DOHH2 (cell line): ENCODE measurements around the gene CUZD1.

Experiments
- H3F3A ChIP-seq: fragments of 200-600 bp; sonication (generic), shearing (Covaris generic); 2 replicates; pipeline ENCODE4 v1.6.0; 2016; ENCODE audit warnings: antibody characterized with exemption, mild to moderate bottlenecking; ENCODE audit not compliant: control insufficient read depth, insufficient read depth
- H3K27ac ChIP-seq: fragments of 200-600 bp; sonication (generic); 2 replicates; pipeline ENCODE4 v1.5.1; 2014; ENCODE audit warnings: low read depth, mild to moderate bottlenecking, low read length, moderate library complexity
- H3K27me3 ChIP-seq: fragments of 200-600 bp; sonication (generic); 2 replicates; pipeline ENCODE4 v1.6.1; 2014; ENCODE audit warnings: mild to moderate bottlenecking, low read length, mixed read lengths; ENCODE audit not compliant: control insufficient read depth
- H3K36me3 ChIP-seq: fragments of 200-600 bp; sonication (generic); 2 replicates; pipeline ENCODE4 v1.6.1; 2014; ENCODE audit warnings: mild to moderate bottlenecking, low read length, moderate library complexity, mixed read lengths; ENCODE audit not compliant: control insufficient read depth
- H3K4me1 ChIP-seq: fragments of 200-600 bp; sonication (generic); 2 replicates; pipeline ENCODE4 v1.6.1; 2014; ENCODE audit warnings: mild to moderate bottlenecking, low read length, mixed read lengths; ENCODE audit not compliant: control insufficient read depth
- H3K4me2 ChIP-seq: fragments of 200-600 bp; sonication (generic); 2 replicates; pipeline ENCODE4 v1.6.0; 2014; ENCODE audit warnings: mild to moderate bottlenecking, low read length, moderate library complexity
- H3K4me3 ChIP-seq: fragments of 200-600 bp; sonication (generic); 2 replicates; pipeline ENCODE4 v1.5.1; 2014; ENCODE audit warnings: mild to moderate bottlenecking, low read length, mixed read lengths
- H3K79me2 ChIP-seq: fragments of 200-600 bp; sonication (generic); 2 replicates; pipeline ENCODE4 v1.6.1; 2014; ENCODE audit warnings: mild to moderate bottlenecking, low read length, mixed read lengths; ENCODE audit not compliant: control insufficient read depth
- H3K9me2 ChIP-seq: fragments of 200-600 bp; sonication (generic); replicated peaks from 2 replicates; pipeline ENCODE4 v1.6.1; 2014; ENCODE audit warnings: mild to moderate bottlenecking, low read length, mixed read lengths; ENCODE audit not compliant: control insufficient read depth
- H3K9me3 ChIP-seq: fragments of 200-600 bp; sonication (generic); 2 replicates; pipeline ENCODE4 v1.6.1; 2014; ENCODE audit warnings: antibody characterized with exemption, low read length, mixed read lengths; ENCODE audit not compliant: control insufficient read depth, insufficient read depth
- H4K20me1 ChIP-seq: fragments of 200-600 bp; sonication (generic); 2 replicates; pipeline ENCODE4 v1.6.0; 2014; ENCODE audit warnings: low read depth, mild to moderate bottlenecking, antibody characterized with exemption, low read length, moderate library complexity; ENCODE audit not compliant: control insufficient read depth, insufficient read depth
- EZH2phosphoT487 ChIP-seq: fragments of 200-600 bp; sonication (generic); IDR thresholded peaks from 2 replicates; pipeline ENCODE4 v1.6.1; 2017; ENCODE audit warnings: borderline replicate concordance, mild to moderate bottlenecking, antibody characterized with exemption, low read length, moderate library complexity, mixed read lengths
- TF ChIP-seq, protein P1 (sequence below): fragments of 200-600 bp; sonication (generic); IDR thresholded peaks from one replicate; pipeline ENCODE4 v1.5.1; 2014; ENCODE audit warnings: antibody characterized with exemption, mild to moderate bottlenecking, low read depth, low read length; ENCODE audit not compliant: poor library complexity, severe bottlenecking

CUZD1 gene

GRCh38 chr10:122882766-122883165 lies 37.1 kb upstream of the CUZD1 start:
- Histone ChIP-seq H3K9me3 (no peaks in the 10 kb centered on the region), H3K36me3 (peaks cover 9% of the 10 kb centered on the region), H3K27ac (no peak overlapping the region), H4K20me1 (no peaks in the 10 kb centered on the region), H3K9me2 (no peaks in the 10 kb centered on the region), H3K4me3 (no peak overlapping the region), H3K4me1 (peaks cover 17% of the 10 kb centered on the region), H3K4me2 (no peak overlapping the region), H3F3A (no peaks in the 10 kb centered on the region), H3K79me2 (peaks cover 20% of the 10 kb centered on the region), H3K27me3 (no peaks in the 10 kb centered on the region)
- TF ChIP-seq, protein P1, sequence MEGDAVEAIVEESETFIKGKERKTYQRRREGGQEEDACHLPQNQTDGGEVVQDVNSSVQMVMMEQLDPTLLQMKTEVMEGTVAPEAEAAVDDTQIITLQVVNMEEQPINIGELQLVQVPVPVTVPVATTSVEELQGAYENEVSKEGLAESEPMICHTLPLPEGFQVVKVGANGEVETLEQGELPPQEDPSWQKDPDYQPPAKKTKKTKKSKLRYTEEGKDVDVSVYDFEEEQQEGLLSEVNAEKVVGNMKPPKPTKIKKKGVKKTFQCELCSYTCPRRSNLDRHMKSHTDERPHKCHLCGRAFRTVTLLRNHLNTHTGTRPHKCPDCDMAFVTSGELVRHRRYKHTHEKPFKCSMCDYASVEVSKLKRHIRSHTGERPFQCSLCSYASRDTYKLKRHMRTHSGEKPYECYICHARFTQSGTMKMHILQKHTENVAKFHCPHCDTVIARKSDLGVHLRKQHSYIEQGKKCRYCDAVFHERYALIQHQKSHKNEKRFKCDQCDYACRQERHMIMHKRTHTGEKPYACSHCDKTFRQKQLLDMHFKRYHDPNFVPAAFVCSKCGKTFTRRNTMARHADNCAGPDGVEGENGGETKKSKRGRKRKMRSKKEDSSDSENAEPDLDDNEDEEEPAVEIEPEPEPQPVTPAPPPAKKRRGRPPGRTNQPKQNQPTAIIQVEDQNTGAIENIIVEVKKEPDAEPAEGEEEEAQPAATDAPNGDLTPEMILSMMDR = no peak
- TF ChIP-seq EZH2phosphoT487 = no peak

DNA sequence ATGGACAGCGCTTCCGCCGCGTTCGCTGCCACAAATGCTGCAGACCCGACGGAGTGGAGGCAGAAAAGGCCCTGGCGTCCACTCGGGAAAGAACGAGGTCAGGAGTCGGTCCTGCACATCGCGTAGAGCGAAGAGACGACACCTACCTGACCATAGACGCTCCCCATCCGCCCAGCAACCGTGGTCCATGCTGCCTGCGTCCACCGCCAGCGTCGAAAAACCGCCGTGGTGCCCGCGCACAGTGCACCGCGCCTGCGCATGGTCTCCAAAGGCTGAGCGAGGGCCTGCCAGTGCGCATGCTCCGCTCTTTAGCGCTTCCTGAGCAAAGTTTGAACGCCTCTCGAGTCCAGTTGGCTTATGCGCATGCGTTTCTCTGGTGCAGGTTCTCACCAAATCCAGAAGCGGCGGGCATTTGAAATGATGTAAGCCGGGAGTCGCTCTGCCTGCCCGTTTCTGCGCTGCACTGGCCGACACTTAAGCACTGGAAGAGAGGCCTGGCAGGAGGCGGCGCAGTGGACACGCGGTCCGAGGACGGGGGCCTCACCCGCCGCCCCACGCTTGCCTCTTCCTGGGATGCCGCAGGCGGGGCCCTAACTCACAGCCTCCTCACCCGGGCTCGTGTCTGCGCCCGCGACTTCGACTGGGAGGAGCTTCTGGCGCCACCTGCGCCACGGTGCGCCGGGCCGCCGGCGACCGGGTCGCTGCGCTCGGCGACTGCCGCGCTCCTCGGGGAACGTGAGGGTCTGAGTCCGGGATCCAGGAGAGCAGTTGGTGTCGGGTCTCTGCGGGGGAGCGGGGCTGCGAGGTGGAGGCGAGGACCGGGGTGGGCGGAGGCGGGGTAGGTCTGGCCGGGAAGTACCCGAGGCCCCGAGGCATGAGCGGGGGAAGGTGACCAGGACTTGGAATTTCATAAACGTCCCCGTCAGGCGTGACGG lies 33.9 kb upstream of the CUZD1 start, which contains the start of gene FAM24B:
Gene FAM24B, minus strand, starts transcription at position 243 of the 935 bp plus-strand sequence. CDS start 29,066 bp downstream, outside the sequence.
- H3F3A ChIP-seq = no peaks in the 10 kb centered on the region
- peaks cover 52% of the 10 kb centered on the region for H3K79me2 ChIP-seq
- H3K4me2 ChIP-seq = peak within 1 kb of the TSS; percentile 78

GRCh38 chr10:122878799-122879338 lies 33.2 kb upstream of the CUZD1 start:
- peak overlapping the region; percentile 87 for H3K4me3 ChIP-seq
- no peak overlapping the region for H3K27ac ChIP-seq
- peaks cover 59% of the 10 kb centered on the region for H3K79me2 ChIP-seq

More for the DNA sequence above, 33.9 kb upstream of the CUZD1 start, which contains the start of gene FAM24B:
- H3K27ac ChIP-seq = peak within 1 kb of the TSS; percentile 47
- H3K36me3 ChIP-seq = peaks cover 16% of the 10 kb centered on the region
- peak within 1 kb of the TSS; percentile 87 for H3K4me3 ChIP-seq
- TF ChIP-seq, protein P1 = peak; percentile 12
- TF ChIP-seq EZH2phosphoT487 = no peak
- peaks cover 22% of the 10 kb centered on the region for H3K4me1 ChIP-seq
- no peaks in the 10 kb centered on the region for H3K9me3 ChIP-seq
- H3K27me3 ChIP-seq = no peaks in the 10 kb centered on the region
- H4K20me1 ChIP-seq = no peaks in the 10 kb centered on the region
- no peaks in the 10 kb centered on the region for H3K9me2 ChIP-seq

More at GRCh38 chr10:122878799-122879338, 33.2 kb upstream of the CUZD1 start:
- no peaks in the 10 kb centered on the region for H3K9me2 ChIP-seq
- TF ChIP-seq, protein P1 = no peak
- no peak for TF ChIP-seq EZH2phosphoT487
- no peaks in the 10 kb centered on the region for H3K27me3 ChIP-seq
- H3K9me3 ChIP-seq = no peaks in the 10 kb centered on the region
- H3K4me1 ChIP-seq = peaks cover 22% of the 10 kb centered on the region
- H3F3A ChIP-seq = no peaks in the 10 kb centered on the region
- peaks cover 16% of the 10 kb centered on the region for H3K36me3 ChIP-seq
- H3K4me2 ChIP-seq = peak overlapping the region; percentile 78
- no peaks in the 10 kb centered on the region for H4K20me1 ChIP-seq
